Measurements from ENCODE around the gene MGAT1. TPM values are rescaled to one million over a fixed set of nuclear protein-coding genes. Genes with fewer than 3 reads are reported as not detected.
A peak's percentile ranks its signal among the peaks of the same experiment; 100 is the strongest.

The MGAT1 gene
- polyA plus RNA-seq (2013), result 153 and 167 TPM in 2 replicates

- Histone ChIP-seq H4K8ac (ENCODE audit: low read depth, low read length) (peak within 1 kb of the TSS; percentile 99), H2AFZ (ENCODE audit: insufficient read depth, low read length, poor library complexity) (peak within 1 kb of the TSS; percentile 95), H3K14ac (ENCODE audit: low read length) (peak within 1 kb of the TSS; percentile 100), H3K36me3 (ENCODE audit: control insufficient read depth in 1 of 2, insufficient read depth in 2 of 2, low read length in 2 of 2) (peaks cover 4 to 25% of the 10 kb centered on the region in 2 experiments), H4K12ac (ENCODE audit: low read depth, low read length) (peak within 1 kb of the TSS; percentile 96), H3K9ac (ENCODE audit: low read length) (peak within 1 kb of the TSS; percentile 97), H3K4me1 (ENCODE audit: control insufficient read depth in 1 of 2, insufficient read depth in 2 of 2, low read length in 2 of 2) (peaks cover 33 to 49% of the 10 kb centered on the region in 2 experiments), H2BK5ac (ENCODE audit: low read depth, low read length, poor library complexity) (peak within 1 kb of the TSS; percentile 99), H3K79me1 (ENCODE audit: low read length) (peaks cover 16% of the 10 kb centered on the region), H3K79me2 (ENCODE audit: control insufficient read depth, insufficient read depth, low read length, poor library complexity) (peaks cover 23% of the 10 kb centered on the region), H2AK5ac (ENCODE audit: low read length) (peak within 1 kb of the TSS; percentile 100), H3K4me2 (ENCODE audit: low read length) (peak within 1 kb of the TSS; percentile 96), H3K18ac (ENCODE audit: low read length) (peak within 1 kb of the TSS; percentile 99), H2BK12ac (ENCODE audit: low read length) (peak within 1 kb of the TSS; percentile 48), H3K4ac (ENCODE audit: low read depth, low read length) (peak within 1 kb of the TSS; percentile 99), H3K27ac (ENCODE audit: low read depth, low read length) (peak within 1 kb of the TSS; percentile 95), H4K91ac (ENCODE audit: low read depth, low read length) (peak within 1 kb of the TSS; percentile 99), H3K9me3 (ENCODE audit: insufficient read depth, low read depth, low read length) (no peaks in the 10 kb centered on the region), H2BK120ac (ENCODE audit: insufficient read depth, low read length, poor library complexity) (peak within 1 kb of the TSS; percentile 95), H3K27me3 (ENCODE audit: insufficient read depth, low read length) (no peaks in the 10 kb centered on the region), H3K4me3 (ENCODE audit: low read depth, low read length) (peak within 1 kb of the TSS; percentile 98), H3K23ac (ENCODE audit: low read length) (no peak within 1 kb of the TSS)
- DNase-seq, result peak; percentile 73 to 85
- no CpG with 5 or more reads among the region's 87 CpGs for WGBS (ENCODE audit: extremely low coverage, insufficient coverage, insufficient read length)
Observed at GRCh38 chr5:180802325-180803180, at the start of gene MGAT1. MGAT1 (minus strand) TSS chr5:180802806; CDS start chr5:180792971, 9,835 bp downstream.

GRCh38 chr5:180850434-180851078 lies 48.0 kb upstream of the MGAT1 start:
- peaks cover 13 to 41% of the 10 kb centered on the region in 2 experiments for H3K36me3 ChIP-seq (ENCODE audit: control insufficient read depth in 1 of 2, insufficient read depth in 2 of 2, low read length in 2 of 2)

GRCh38 chr5:180849827-180850226 lies 47.2 kb upstream of the MGAT1 start:
- H3K18ac ChIP-seq (ENCODE audit: low read length), result no peak overlapping the region
- no peak overlapping the region for H3K14ac ChIP-seq (ENCODE audit: low read length)
- no peak overlapping the region for H2BK5ac ChIP-seq (ENCODE audit: low read depth, low read length, poor library complexity)
- H3K4me2 ChIP-seq (ENCODE audit: low read length), result no peak overlapping the region
- no peak overlapping the region for H3K23ac ChIP-seq (ENCODE audit: low read length)
- no CpG with 5 or more reads among the region's 4 CpGs for WGBS (ENCODE audit: extremely low coverage, insufficient coverage, insufficient read length)
- no peak overlapping the region for H3K4me3 ChIP-seq (ENCODE audit: low read depth, low read length)
- H3K79me1 ChIP-seq (ENCODE audit: low read length), result no peaks in the 10 kb centered on the region
- H4K12ac ChIP-seq (ENCODE audit: low read depth, low read length), result no peak overlapping the region
- no peak overlapping the region for H2AK5ac ChIP-seq (ENCODE audit: low read length)
- H2BK12ac ChIP-seq (ENCODE audit: low read length), result no peak overlapping the region
- H3K9me3 ChIP-seq (ENCODE audit: insufficient read depth, low read depth, low read length), result peaks cover 16% of the 10 kb centered on the region
- peaks cover 13 to 37% of the 10 kb centered on the region in 2 experiments for H3K36me3 ChIP-seq (ENCODE audit: control insufficient read depth in 1 of 2, insufficient read depth in 2 of 2, low read length in 2 of 2)
- H4K8ac ChIP-seq (ENCODE audit: low read depth, low read length), result no peak overlapping the region
- H3K9ac ChIP-seq (ENCODE audit: low read length), result no peak overlapping the region
- no peak overlapping the region for H4K91ac ChIP-seq (ENCODE audit: low read depth, low read length)
- no peak overlapping the region for H3K27ac ChIP-seq (ENCODE audit: low read depth, low read length)
- H3K79me2 ChIP-seq (ENCODE audit: control insufficient read depth, insufficient read depth, low read length, poor library complexity), result no peaks in the 10 kb centered on the region
- no peak overlapping the region for H2AFZ ChIP-seq (ENCODE audit: insufficient read depth, low read length, poor library complexity)
- H3K4me1 ChIP-seq (ENCODE audit: control insufficient read depth in 1 of 2, insufficient read depth in 2 of 2, low read length in 2 of 2), result no peaks in the 10 kb centered on the region
- H2BK120ac ChIP-seq (ENCODE audit: insufficient read depth, low read length, poor library complexity), result no peak overlapping the region
- no peaks in the 10 kb centered on the region for H3K27me3 ChIP-seq (ENCODE audit: insufficient read depth, low read length)
- DNase-seq, result no peak
- H3K4ac ChIP-seq (ENCODE audit: low read depth, low read length), result no peak overlapping the region

More at GRCh38 chr5:180850434-180851078, 48.0 kb upstream of the MGAT1 start:
- no peaks in the 10 kb centered on the region for H3K79me1 ChIP-seq (ENCODE audit: low read length)
- H2AK5ac ChIP-seq (ENCODE audit: low read length), result no peak overlapping the region
- H3K18ac ChIP-seq (ENCODE audit: low read length), result no peak overlapping the region
- no peak overlapping the region for H2BK5ac ChIP-seq (ENCODE audit: low read depth, low read length, poor library complexity)
- H4K91ac ChIP-seq (ENCODE audit: low read depth, low read length), result no peak overlapping the region
- H3K27ac ChIP-seq (ENCODE audit: low read depth, low read length), result no peak overlapping the region
- no peak overlapping the region for H2AFZ ChIP-seq (ENCODE audit: insufficient read depth, low read length, poor library complexity)
- no peak overlapping the region for H3K14ac ChIP-seq (ENCODE audit: low read length)
- H3K27me3 ChIP-seq (ENCODE audit: insufficient read depth, low read length), result no peaks in the 10 kb centered on the region
- H2BK12ac ChIP-seq (ENCODE audit: low read length), result no peak overlapping the region
- no peak overlapping the region for H4K8ac ChIP-seq (ENCODE audit: low read depth, low read length)
- no peak overlapping the region for H3K23ac ChIP-seq (ENCODE audit: low read length)
- no peak for DNase-seq
- H3K9ac ChIP-seq (ENCODE audit: low read length), result no peak overlapping the region
- no peak overlapping the region for H4K12ac ChIP-seq (ENCODE audit: low read depth, low read length)
- no peak overlapping the region for H3K4me3 ChIP-seq (ENCODE audit: low read depth, low read length)
- peaks cover 16% of the 10 kb centered on the region for H3K9me3 ChIP-seq (ENCODE audit: insufficient read depth, low read depth, low read length)
- H3K4me1 ChIP-seq (ENCODE audit: control insufficient read depth in 1 of 2, insufficient read depth in 2 of 2, low read length in 2 of 2), result no peaks in the 10 kb centered on the region
- H3K79me2 ChIP-seq (ENCODE audit: control insufficient read depth, insufficient read depth, low read length, poor library complexity), result no peaks in the 10 kb centered on the region
- WGBS (ENCODE audit: extremely low coverage, insufficient coverage, insufficient read length), result no CpG with 5 or more reads among the region's 10 CpGs
- no peak overlapping the region for H3K4ac ChIP-seq (ENCODE audit: low read depth, low read length)
- H2BK120ac ChIP-seq (ENCODE audit: insufficient read depth, low read length, poor library complexity), result no peak overlapping the region
- no peak overlapping the region for H3K4me2 ChIP-seq (ENCODE audit: low read length)

- DNase-seq, result no peak
- Histone ChIP-seq H3K27me3 (ENCODE audit: insufficient read depth, low read length) (no peaks in the 10 kb centered on the region), H3K79me2 (ENCODE audit: control insufficient read depth, insufficient read depth, low read length, poor library complexity) (no peaks in the 10 kb centered on the region), H2BK12ac (ENCODE audit: low read length) (no peak overlapping the region), H2BK5ac (ENCODE audit: low read depth, low read length, poor library complexity) (no peak overlapping the region), H2AFZ (ENCODE audit: insufficient read depth, low read length, poor library complexity) (no peak overlapping the region), H3K4me1 (ENCODE audit: control insufficient read depth in 1 of 2, insufficient read depth in 2 of 2, low read length in 2 of 2) (no peaks in the 10 kb centered on the region), H3K4me3 (ENCODE audit: low read depth, low read length) (no peak overlapping the region), H2BK120ac (ENCODE audit: insufficient read depth, low read length, poor library complexity) (no peak overlapping the region), H4K91ac (ENCODE audit: low read depth, low read length) (no peak overlapping the region), H3K36me3 (ENCODE audit: control insufficient read depth in 1 of 2, insufficient read depth in 2 of 2, low read length in 2 of 2) (peaks cover 13 to 37% of the 10 kb centered on the region in 2 experiments), H3K18ac (ENCODE audit: low read length) (no peak overlapping the region), H4K12ac (ENCODE audit: low read depth, low read length) (no peak overlapping the region), H3K4me2 (ENCODE audit: low read length) (no peak overlapping the region), H3K4ac (ENCODE audit: low read depth, low read length) (no peak overlapping the region), H3K23ac (ENCODE audit: low read length) (no peak overlapping the region), H3K27ac (ENCODE audit: low read depth, low read length) (no peak overlapping the region), H2AK5ac (ENCODE audit: low read length) (no peak overlapping the region), H3K9ac (ENCODE audit: low read length) (no peak overlapping the region), H3K79me1 (ENCODE audit: low read length) (no peaks in the 10 kb centered on the region), H3K14ac (ENCODE audit: low read length) (no peak overlapping the region), H3K9me3 (ENCODE audit: insufficient read depth, low read depth, low read length) (peaks cover 16% of the 10 kb centered on the region), H4K8ac (ENCODE audit: low read depth, low read length) (no peak overlapping the region)
- no CpG with 5 or more reads among the region's 1 CpG for WGBS (ENCODE audit: extremely low coverage, insufficient coverage, insufficient read length)
Observed at GRCh38 chr5:180848878-180849277, 46.3 kb upstream of the MGAT1 start.

All from trophoblast cell (in vitro differentiated cells and primary cell).